NT2/D1 (cell line): ENCODE data around the gene EPM2AIP1.

ENCODE experiments used
- SUZ12 ChIP-seq: IDR thresholded peaks from 2 replicates; pipeline ENCODE4 v1.6.1; 2011; ENCODE audit not compliant: insufficient read length, insufficient read depth; ENCODE audit errors: extremely low read depth
- YY1 ChIP-seq: IDR thresholded peaks from 2 replicates; pipeline ENCODE4 v1.6.1; 2011; ENCODE audit not compliant: insufficient read length, insufficient read depth
- ZNF274 ChIP-seq: IDR thresholded peaks from 2 replicates; pipeline ENCODE4 v1.6.1; 2011; ENCODE audit warnings: mild to moderate bottlenecking, low read depth, low read length

DNA sequence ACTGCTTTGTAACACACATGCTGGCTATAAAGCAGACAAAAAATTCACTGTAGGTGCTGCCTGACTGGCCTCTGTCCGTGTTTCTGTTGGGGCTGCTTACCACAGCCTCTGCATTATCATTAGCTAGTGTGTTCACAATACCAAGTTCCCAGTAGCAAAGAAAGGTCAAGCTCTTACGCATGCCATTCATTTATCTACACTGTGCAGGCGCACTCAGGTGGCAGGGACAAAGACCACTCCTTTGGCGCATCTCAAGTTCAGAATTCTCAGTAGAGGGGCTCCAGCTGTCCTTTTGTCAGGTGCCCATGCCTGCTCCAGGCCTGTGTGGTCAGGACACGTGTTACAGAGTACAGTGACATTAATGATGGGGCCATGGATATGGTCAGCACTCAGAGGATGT lies 22.7 kb upstream of the EPM2AIP1 start:
- no peak for TF ChIP-seq YY1
- TF ChIP-seq ZNF274, result no peak
- TF ChIP-seq SUZ12, result no peak
